Sciatic nerve (tissue), 2 donors: ENCODE measurements around the gene DNMT3A. TPM values are rescaled to one million over a fixed set of nuclear protein-coding genes. Genes with fewer than 3 reads are reported as not detected.

Experiments
- ATAC-seq: fragments of 200-7000 bp; cut with Tn5 transposase; one replicate; pipeline ENCODE4 v1.9.1; 2020; ENCODE audit warnings: mild to moderate bottlenecking, moderate library complexity
- DNase-seq: peaks from one replicate; pipeline ENCODE4 v3.0.0-alpha.2; 2020; ENCODE audit warnings: low spot score
- intact Hi-C: fragments of 100-400 bp; cut with DNase I; formaldehyde crosslinking; loops from one replicate; pipeline ENCODE4 v1.14.2; 2022
- total RNA-seq: library from RNA; stranded (reverse); fragmentation: NEBNext Ultra II Directional; extraction: Animal tissue kit (Norgen Biotek cat#: 25700); gene quantifications from one replicate; pipeline ENCODE4 v1.2.1, GENCODE V29; 2021
- donor health status: DM: no; HTN: no; CAD: no.
- donor health status: DM: no; HTN: no; CAD: no.

DNMT3A gene
- total RNA-seq, 1 donor from 2014 or later = 35.0 TPM

DNA sequence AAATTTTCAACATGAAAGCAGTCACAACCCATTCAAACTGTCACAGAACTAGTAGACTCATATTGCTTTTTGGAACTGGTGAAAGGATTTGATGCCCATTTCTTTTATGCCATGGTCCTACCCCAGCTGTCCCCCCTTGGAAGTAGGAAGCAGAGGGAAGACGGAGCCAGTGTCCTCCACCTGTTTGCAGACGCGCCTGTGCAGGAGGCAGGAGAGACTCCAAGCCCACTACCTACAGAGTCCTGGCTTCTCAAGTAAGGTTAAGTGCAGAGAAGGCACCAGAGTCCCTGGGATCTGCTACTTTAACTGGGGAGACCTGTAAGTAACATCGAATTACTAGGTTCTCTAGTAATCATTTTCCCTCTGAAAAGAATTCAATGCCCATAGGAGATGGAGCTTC lies 32.7 kb upstream of the DNMT3A start:
- ATAC-seq (no peak), DNase-seq (no peak)
- intact Hi-C loops = no loop called here

DNA sequence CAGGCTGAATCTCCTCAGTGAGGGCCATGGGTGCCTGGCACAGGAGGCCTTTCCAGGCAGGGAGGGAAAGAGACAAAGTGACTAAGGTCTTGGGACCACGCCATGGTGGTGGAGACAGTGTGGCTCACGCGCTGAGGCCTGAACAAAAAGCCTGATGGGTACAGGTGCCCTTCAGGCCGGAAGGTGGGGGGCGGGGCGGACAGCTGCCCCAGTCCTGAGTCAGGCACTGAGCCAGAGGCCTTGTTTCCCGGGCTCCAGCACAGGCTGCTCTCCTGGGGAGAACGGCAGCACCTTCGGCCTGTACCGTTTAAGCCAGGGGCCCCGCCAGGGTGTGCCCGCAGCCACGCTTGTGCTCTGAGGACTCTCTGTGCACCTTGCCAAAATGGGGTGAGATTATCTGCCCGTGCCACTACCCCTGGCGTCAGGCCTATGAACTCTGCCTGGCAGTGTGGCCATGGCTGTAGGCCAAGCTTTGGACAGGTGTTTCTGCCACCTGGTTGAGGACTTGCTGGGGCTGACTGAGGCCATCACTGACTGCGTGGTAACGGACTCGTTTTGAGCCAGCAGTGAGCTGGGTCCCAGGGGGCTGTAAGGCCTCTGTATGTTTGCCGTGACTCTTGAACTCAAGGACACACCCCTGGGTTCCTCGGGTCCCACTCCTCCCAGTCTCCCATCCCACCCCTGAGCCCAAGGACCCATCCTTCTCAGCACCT lies 31.7 kb upstream of the DNMT3A start:
- intact Hi-C loops = no loop called here
- no peak for ATAC-seq
- DNase-seq = peak; percentile 52

DNA sequence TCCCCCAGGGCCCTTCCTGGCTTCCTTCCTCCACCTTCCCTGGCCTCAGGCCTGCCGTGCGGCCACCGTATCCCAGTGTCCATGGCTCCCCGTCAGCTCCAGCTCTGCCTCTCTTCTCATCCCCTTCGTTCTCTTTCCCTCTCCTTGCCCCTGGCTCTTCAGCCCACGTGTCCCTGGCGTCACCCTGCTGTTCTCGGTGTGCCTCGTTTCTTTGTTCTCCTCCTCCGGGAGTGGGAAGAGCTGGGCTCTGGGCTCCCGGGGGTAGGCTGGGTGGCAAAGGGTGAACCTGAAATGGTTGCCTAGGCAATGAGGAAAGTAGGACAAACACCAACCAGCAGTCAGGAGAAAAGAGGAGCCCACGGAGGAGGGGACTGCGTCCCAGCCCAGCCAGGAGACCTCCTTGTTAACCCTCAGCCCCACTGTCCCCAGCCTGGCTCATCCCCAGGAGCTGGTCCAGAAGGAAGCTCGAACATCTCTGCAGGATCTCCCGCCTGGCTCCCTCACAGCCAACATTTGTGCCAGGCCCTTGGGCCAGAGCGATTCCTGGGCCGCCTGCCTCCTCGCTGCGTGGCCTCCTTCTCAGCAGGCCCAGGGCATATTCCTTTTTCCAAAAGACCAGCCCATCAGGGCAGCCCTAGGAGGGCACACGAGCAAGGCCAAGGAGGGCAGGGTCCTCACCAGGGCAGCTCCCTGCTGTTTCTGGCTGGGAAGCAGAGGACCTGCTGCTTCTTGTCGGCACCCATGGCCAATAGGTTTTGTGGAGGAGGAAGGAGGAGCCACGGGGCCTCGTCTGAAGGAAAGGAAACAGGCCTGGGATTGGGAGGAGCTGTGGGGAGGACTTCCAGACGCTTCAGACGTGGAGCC lies 30.9 kb upstream of the DNMT3A start:
- DNase-seq = peak; percentile 53
- no peak for ATAC-seq
- intact Hi-C loops = no loop called here

GRCh38 chr2:25371253-25372241 lies 29.8 kb upstream of the DNMT3A start:
- ATAC-seq (no peak), DNase-seq (peak; percentile 36)
- intact Hi-C loops = no loop called here

DNA sequence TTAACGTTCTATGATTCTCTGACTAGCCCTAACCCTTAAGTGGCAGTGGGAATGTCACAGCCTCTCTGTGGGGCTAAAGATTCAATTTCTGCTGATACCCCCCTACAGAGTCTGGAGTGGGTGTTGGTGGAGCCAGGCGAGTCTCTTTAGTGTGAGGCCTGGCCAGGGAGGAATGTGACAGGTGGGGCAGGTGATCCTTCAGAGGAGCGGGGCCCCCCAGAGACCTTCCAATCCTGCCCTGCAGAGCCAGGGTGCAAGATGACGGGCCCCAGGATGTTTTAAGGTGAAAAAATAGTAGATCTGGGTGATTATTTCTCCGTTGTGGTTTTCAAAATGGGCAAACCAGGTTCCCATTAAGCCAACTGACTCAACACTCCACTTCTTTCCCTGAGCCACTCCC lies 28.2 kb upstream of the DNMT3A start:
- intact Hi-C loops = no loop called here
- peak; percentile 34 for DNase-seq
- ATAC-seq = no peak

DNA sequence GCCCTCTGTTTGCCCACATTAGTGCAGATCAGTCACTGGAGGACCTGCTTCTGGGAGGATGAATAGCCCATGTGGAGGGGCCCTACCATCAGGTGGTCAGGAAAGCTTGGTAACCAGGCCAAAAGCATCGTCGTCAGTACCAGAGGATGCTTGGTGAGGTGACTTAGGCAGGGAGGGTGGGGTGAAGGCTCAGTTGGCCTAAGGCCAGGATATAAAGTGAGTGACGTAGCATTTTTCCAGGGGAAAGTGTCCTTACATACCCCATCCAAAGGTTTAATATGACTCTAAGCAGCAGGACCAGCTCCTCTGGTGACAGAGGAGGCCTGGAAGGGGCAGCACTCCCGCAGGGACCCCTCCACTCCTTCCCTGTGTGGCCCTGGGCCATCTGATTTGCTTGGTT lies 27.7 kb upstream of the DNMT3A start:
- DNase-seq (peak; percentile 45), ATAC-seq (no peak)
- intact Hi-C loops = no loop called here

DNA sequence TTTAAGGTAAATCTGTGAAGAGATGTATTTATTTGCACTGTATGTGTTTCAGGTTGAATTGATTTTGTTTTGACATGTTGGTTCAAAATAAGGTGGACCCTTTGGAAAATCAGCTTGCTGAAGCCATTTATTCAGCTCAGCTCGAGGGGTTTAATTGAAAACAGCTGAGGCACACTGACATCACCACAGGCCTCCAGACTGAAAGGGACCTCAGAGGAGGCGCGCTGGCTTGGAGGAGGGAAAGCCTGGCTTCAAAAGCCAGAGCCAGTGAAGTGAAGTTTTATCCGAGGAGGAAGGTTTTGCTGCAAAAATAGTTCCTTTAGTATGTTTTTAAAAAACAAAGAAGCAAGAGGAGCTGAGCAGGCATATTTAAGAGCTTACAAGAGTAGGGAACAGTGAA lies 26.9 kb upstream of the DNMT3A start:
- peak; percentile 73 for ATAC-seq
- peak; percentile 66 for DNase-seq
- intact Hi-C loops = no loop called here

DNA sequence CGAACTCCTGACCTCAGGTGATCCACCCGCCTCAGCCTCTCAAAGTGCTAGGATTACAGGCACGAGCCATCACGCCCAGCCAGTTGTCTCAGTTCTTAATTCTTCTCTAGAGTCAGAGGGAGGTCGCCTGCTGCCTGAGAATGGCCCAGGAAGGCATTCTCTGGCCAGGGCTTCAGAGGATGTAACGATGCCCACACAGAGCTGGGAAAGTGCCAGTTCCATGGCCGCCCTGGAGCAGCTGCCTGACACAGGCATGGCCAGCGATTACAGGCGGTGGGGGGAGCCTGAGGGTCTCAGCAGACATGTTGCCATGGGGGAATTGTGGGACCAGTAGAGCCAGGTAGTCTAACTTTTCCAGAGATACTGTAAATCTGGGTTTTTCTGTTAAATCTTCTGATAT lies 25.6 kb upstream of the DNMT3A start:
- ATAC-seq (no peak), DNase-seq (no peak)
- intact Hi-C loops = no loop called here

DNA sequence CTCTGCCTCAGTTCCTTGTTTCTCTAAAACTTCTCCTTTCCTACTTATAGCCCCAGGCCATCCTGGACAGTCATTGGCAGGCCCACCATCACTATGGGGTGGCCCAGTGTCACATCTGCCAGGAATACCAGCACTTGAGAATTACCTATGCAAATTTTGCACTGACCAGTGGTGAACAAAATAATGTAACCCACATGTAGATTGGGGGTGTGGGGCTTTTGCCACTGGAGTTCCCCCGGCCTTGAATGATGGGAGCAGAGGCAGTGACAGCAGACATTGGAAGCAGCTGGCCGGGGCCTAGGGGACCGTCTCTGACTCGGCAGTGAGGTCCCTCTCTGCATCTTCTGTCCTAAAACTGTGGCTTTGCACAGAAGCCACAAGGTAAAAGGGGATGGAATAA lies 24.9 kb upstream of the DNMT3A start:
- intact Hi-C loops = no loop called here
- DNase-seq = no peak

GRCh38 chr2:25365241-25365640 lies 23.5 kb upstream of the DNMT3A start:
- ATAC-seq (no peak), DNase-seq (no peak)
- intact Hi-C loops = no loop called here

More for the DNA sequence above, 24.9 kb upstream of the DNMT3A start:
- ATAC-seq = no peak

DNA sequence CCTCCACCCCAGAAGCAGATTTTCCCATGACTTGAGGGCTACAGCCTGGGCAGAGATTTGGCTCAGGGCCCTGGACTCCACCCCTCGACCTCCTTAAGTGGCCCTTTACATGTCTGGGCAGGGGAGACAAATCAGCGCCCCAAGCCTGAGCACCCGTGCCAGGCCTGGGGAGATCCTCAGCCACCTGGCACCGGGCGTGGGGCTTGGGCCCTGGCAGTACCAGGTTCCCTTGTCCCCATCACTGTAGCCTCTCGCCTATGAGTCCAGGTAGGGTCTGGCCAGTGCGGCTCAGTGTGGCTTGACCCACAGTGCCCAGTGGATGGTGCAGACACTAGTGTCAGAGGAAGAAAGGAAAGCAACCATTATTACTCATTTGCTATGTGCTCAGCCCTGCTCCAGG lies 22.0 kb upstream of the DNMT3A start:
- intact Hi-C loops = no loop called here
- no peak for ATAC-seq
- DNase-seq = no peak

DNA sequence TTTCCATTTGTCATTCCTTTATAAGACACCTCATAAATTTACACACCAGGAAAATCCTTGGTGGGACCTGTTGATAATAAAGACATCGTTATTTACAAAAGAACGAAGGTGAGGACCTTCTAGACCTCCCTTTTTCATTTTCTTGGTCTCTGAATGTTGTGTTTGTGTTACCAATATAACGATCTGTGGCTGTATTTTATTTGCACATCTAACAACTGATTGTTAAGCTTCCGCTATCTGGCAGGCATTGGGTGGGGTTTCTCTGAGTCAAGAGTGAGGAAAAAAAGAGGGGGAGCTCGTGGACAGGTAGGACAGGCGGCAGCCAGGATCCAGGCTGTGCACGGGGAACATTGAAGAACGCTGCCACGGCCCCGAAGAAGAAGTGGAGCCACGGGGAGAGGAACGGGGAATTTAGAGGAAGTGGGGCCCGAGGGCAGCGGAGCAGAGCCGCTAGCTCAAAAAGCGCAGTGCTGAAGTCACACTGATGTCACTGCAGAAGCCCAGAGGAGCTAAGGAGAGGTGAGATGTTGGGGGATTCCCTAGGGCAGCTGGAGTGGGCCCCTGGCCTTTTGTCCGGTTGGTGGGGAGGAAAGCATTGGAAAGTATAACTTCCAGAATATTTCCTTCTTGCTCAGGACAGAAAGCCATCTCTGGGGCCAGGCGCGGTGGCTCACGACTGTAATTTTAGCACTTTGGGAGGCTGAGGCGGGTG lies 20.9 kb upstream of the DNMT3A start:
- peak; percentile 76 for DNase-seq
- intact Hi-C loops = no loop called here
- ATAC-seq = peak; percentile 63

- DNase-seq (peak; percentile 96), ATAC-seq (peak; percentile 98)
- intact Hi-C loops = no loop called here
Measured at GRCh38 chr2:25362049-25362433, 20.3 kb upstream of the DNMT3A start.

GRCh38 chr2:25361261-25362048 lies 19.7 kb upstream of the DNMT3A start:
- intact Hi-C loops = no loop called here
- DNase-seq (no peak), ATAC-seq (no peak)

GRCh38 chr2:25358836-25359235 lies 17.1 kb upstream of the DNMT3A start:
- intact Hi-C loops = no loop called here
- no peak for DNase-seq
- no peak for ATAC-seq

DNA sequence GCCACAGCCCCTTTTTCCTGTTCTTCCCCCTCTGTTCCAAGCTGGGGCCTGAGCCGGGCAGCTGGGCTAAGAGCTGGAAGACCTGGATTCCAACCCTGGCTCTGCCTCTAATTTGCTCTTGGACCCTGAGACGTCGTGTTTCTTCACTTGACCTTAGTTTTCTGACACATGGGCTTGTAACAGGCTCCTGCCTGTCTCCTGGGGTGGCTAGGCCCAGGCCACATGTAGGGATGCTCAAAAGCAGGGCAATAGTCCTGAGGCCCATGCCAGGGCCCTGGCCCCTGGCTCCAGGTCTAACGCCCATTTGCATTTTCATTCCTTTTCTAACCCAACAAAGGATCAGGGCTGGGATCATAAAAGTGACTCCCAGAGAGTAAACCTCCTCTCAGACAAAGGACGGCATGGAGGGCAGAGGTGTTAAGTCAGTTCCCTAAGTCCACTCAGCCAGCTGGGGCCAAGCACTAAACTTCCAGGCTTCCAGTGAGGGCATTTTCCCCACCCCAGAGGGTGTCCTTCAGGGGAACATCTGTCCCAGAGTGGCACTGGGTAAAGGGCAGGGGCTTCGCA lies 16.6 kb upstream of the DNMT3A start:
- intact Hi-C loops = no loop called here
- no peak for ATAC-seq
- DNase-seq = no peak

GRCh38 chr2:25356088-25356487 lies 14.4 kb upstream of the DNMT3A start:
- intact Hi-C loops = no loop called here
- DNase-seq (no peak), ATAC-seq (no peak)

- DNase-seq = no peak
- intact Hi-C loops = no loop called here
- ATAC-seq = no peak
Measured at GRCh38 chr2:25355270-25355669, 13.5 kb upstream of the DNMT3A start.
